ENCODE results near the gene AFF3.

- TF ChIP-seq CTCF (IDR thresholded peaks at IDR 0.05 in 8 of 11, conservative IDR thresholded peaks at IDR 0.05 in 3 of 11) (no peak), POLR2A (IDR thresholded peaks at IDR 0.05) (no peak), POLR2AphosphoS5 (IDR thresholded peaks at IDR 0.05) (no peak)
Observed at GRCh38 chr2:100045000-100045399, 97.4 kb downstream of the AFF3 start.

All from spleen (tissue), 7 donors.